Measurements from ENCODE around the gene ING5.

The ING5 gene

GRCh38 chr2:241769819-241770184 is 68.0 kb downstream of the ING5 start:
- H3K79me2 ChIP-seq (ENCODE audit: insufficient read depth, low read length), result no peaks in the 10 kb centered on the region
- no peak overlapping the region for H3K4me2 ChIP-seq (ENCODE audit: low read depth, low read length, poor library complexity, severe bottlenecking)
- H4K20me1 ChIP-seq (ENCODE audit: low read depth, low read length), result no peaks in the 10 kb centered on the region
- H3K27me3 ChIP-seq (ENCODE audit: low read length), result no peaks in the 10 kb centered on the region
- H2AFZ ChIP-seq (ENCODE audit: low read depth, low read length, severe bottlenecking), result no peak overlapping the region
- H3K36me3 ChIP-seq (ENCODE audit: low read length), result no peaks in the 10 kb centered on the region
- H3K27ac ChIP-seq (ENCODE audit: low read depth, low read length), result no peak overlapping the region
- H3K4me3 ChIP-seq (ENCODE audit: insufficient read depth, low read length, poor library complexity, severe bottlenecking), result no peak overlapping the region
- TF ChIP-seq CTCF (IDR thresholded peaks at IDR 0.05; ENCODE audit: insufficient read depth, low read length, poor library complexity, severe bottlenecking) (no peak), EZH2phosphoT487 (conservative IDR thresholded peaks at IDR 0.05; ENCODE audit: low read length) (no peak)
- no peaks in the 10 kb centered on the region for H3F3A ChIP-seq (ENCODE audit: insufficient read depth)
- no peaks in the 10 kb centered on the region for H3K9me2 ChIP-seq (replicated peaks; ENCODE audit: insufficient read depth, low read length)
- H3K9ac ChIP-seq (ENCODE audit: low read length), result no peak overlapping the region
- H3K9me3 ChIP-seq (ENCODE audit: insufficient read depth, low read length), result no peaks in the 10 kb centered on the region

- no peak for TF ChIP-seq EZH2phosphoT487 (conservative IDR thresholded peaks at IDR 0.05; ENCODE audit: low read length)
- TF ChIP-seq CTCF (IDR thresholded peaks at IDR 0.05; ENCODE audit: insufficient read depth, low read length, poor library complexity, severe bottlenecking), result no peak
- no peak overlapping the region for H3K27ac ChIP-seq (ENCODE audit: low read depth, low read length)
- no peaks in the 10 kb centered on the region for H3K27me3 ChIP-seq (ENCODE audit: low read length)
- no peaks in the 10 kb centered on the region for H3K36me3 ChIP-seq (ENCODE audit: low read length)
- no peaks in the 10 kb centered on the region for H3K79me2 ChIP-seq (ENCODE audit: insufficient read depth, low read length)
- H3F3A ChIP-seq (ENCODE audit: insufficient read depth), result no peaks in the 10 kb centered on the region
- H3K9me2 ChIP-seq (replicated peaks; ENCODE audit: insufficient read depth, low read length), result no peaks in the 10 kb centered on the region
- H3K4me3 ChIP-seq (ENCODE audit: insufficient read depth, low read length, poor library complexity, severe bottlenecking), result no peak overlapping the region
- H3K9me3 ChIP-seq (ENCODE audit: insufficient read depth, low read length), result no peaks in the 10 kb centered on the region
- H3K9ac ChIP-seq (ENCODE audit: low read length), result no peak overlapping the region
- H2AFZ ChIP-seq (ENCODE audit: low read depth, low read length, severe bottlenecking), result no peak overlapping the region
- no peaks in the 10 kb centered on the region for H4K20me1 ChIP-seq (ENCODE audit: low read depth, low read length)
- no peak overlapping the region for H3K4me2 ChIP-seq (ENCODE audit: low read depth, low read length, poor library complexity, severe bottlenecking)
Measured at GRCh38 chr2:241770185-241770935, 68.5 kb downstream of the ING5 start.

GRCh38 chr2:241770936-241771285 is 69.1 kb downstream of the ING5 start:
- TF ChIP-seq EZH2phosphoT487 (conservative IDR thresholded peaks at IDR 0.05; ENCODE audit: low read length), result no peak
- no peak for TF ChIP-seq CTCF (IDR thresholded peaks at IDR 0.05; ENCODE audit: insufficient read depth, low read length, poor library complexity, severe bottlenecking)

More at GRCh38 chr2:241770936-241771285, 69.1 kb downstream of the ING5 start:
- H3K9ac ChIP-seq (ENCODE audit: low read length), result no peak overlapping the region
- H3K36me3 ChIP-seq (ENCODE audit: low read length), result no peaks in the 10 kb centered on the region
- no peak overlapping the region for H3K27ac ChIP-seq (ENCODE audit: low read depth, low read length)
- no peak overlapping the region for H2AFZ ChIP-seq (ENCODE audit: low read depth, low read length, severe bottlenecking)
- H4K20me1 ChIP-seq (ENCODE audit: low read depth, low read length), result no peaks in the 10 kb centered on the region
- H3F3A ChIP-seq (ENCODE audit: insufficient read depth), result no peaks in the 10 kb centered on the region
- H3K4me2 ChIP-seq (ENCODE audit: low read depth, low read length, poor library complexity, severe bottlenecking), result no peak overlapping the region
- H3K9me2 ChIP-seq (replicated peaks; ENCODE audit: insufficient read depth, low read length), result no peaks in the 10 kb centered on the region
- no peak overlapping the region for H3K4me3 ChIP-seq (ENCODE audit: insufficient read depth, low read length, poor library complexity, severe bottlenecking)
- H3K9me3 ChIP-seq (ENCODE audit: insufficient read depth, low read length), result no peaks in the 10 kb centered on the region
- H3K79me2 ChIP-seq (ENCODE audit: insufficient read depth, low read length), result no peaks in the 10 kb centered on the region
- H3K27me3 ChIP-seq (ENCODE audit: low read length), result no peaks in the 10 kb centered on the region
